GM19238 (cell line): ENCODE results near the gene HDAC4.
"Not testable (repeated sequence)": the region's sequence is repeated elsewhere in the genome, so short reads cannot be mapped to it uniquely, and the experiment has no call there.

Experiments used
- DNase-seq: peaks from one replicate; pipeline ENCODE4 v3.0.0; 2011; ENCODE audit warnings: low spot score; ENCODE audit not compliant: insufficient read length

The HDAC4 gene

DNA sequence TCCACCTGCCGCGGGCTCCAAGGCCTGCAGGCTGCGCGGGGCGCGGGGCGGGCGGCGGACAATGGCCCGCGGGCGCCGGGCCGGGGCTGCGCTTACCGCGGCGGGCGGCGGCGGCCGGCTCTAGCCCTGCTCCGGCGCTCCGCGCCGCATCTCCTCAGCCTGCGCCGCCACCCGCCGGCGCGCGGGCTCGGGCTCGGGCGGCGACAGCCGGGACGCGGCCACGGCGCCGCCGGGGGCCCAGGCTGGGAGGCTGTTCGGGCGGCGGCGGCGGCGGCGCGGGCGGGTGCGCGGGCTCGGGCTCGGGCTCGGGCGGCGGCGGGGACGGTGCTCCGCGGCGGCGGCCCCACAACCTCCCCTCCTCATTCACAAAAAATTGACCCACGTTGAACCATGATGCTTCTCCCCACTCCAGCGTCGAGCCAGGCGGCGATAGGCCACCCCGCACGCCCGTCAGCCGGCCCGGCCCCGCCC is at the start of gene HDAC4:
Gene HDAC4 (minus strand): TSS at position 425 of the 471 bp plus-strand sequence. CDS start 48,321 bp downstream, outside the sequence.
- no peak for DNase-seq

DNA sequence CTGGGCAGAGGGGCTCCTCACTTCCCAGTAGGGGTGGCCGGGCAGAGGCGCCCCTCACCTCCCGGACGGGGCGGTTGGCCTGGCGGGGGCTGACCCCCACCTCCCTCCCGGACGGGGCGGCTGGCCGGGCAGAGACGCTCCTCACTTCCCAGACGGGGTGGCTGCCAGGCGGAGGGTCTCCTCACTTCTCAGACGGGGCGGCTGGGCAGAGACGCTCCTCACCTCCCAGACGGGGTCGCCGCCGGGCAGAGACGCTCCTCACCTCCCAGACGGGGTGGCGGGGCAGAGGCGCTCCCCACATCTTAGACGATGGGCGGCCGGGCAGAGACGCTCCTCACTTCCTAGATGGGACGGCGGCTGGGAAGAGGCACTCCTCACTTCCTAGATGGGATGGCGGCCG is 48.6 kb upstream of the HDAC4 start:
- DNase-seq, result not testable (repeated sequence)

DNA sequence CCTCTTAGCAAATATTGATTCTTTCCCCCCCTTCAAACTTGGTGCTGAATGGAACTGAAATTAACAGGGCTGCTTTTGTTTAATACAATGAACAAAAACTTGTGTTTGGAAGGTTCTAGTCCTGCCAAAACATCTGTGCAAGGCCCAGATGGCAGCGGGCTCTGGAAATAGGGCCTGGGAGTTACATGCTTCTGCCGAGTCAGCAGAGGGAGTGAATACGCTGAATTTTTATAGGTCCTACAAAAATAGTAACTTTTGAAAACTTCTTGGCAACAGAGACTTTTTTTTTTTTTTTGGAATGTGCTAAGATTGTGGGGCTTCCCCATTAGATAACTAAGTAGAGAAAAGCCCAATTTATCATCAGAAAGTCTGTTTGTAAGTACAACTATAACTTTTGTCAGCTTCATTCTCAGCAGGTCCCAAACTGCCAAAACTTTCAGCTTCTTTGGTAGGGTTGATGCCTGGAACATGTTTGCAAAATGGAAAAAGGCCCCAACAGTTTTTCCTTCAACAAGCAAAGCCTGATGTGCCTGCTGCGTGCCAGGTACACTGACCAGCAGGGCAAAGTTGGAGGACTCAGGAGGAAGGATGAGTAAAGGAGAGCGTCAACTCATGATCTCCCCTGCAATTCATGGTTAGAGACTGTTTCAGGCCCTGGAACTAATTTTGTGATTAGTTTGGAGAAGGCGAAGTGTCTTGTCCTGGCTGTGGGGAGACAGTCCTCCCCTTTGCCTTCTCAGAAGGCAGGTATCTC is 45.1 kb upstream of the HDAC4 start:
- no peak for DNase-seq

DNA sequence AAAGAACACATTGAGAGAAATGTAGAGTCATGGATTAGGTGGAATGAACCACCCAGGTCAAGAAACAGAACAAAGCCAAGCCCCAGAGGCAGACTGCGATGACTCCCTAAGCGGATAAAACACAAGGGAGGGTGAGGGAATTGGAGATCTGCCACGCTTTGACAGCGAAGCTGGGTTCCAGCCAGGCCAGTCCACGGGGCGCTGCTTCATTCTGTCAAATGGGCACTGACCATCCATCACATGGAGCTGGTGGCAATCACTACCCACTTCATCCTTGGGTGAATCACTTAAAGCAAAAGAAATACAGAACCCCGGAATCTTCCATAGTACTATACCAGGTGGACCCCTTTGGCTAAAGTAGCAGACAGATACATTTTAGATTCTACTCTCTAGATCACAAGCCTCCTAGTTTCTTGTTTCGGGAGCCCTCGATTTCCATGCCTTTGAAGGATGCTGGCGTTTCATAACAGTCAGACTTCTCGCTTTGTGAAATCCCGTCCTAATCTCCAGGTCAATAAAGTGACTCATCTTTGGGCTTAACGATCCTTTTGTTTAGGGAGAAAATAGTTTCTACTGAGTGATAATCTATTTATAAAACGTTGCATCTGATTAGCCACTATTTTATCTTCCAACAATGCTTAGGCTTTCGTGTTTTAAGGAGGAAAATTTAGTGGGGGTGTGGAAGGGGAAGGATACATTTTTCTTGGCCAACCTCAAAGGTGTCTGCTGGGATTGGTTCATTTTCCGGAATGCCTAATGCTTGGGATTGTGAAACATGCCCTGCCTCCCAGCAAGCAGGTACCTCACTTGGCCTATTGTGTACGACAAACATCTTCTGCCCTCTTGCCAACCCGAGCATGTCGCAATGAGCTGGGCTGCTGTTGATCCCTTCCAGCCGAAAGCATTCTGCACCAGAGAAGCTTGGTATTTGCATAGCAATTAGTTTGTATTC is 44.1 kb upstream of the HDAC4 start:
- no peak for DNase-seq

DNA sequence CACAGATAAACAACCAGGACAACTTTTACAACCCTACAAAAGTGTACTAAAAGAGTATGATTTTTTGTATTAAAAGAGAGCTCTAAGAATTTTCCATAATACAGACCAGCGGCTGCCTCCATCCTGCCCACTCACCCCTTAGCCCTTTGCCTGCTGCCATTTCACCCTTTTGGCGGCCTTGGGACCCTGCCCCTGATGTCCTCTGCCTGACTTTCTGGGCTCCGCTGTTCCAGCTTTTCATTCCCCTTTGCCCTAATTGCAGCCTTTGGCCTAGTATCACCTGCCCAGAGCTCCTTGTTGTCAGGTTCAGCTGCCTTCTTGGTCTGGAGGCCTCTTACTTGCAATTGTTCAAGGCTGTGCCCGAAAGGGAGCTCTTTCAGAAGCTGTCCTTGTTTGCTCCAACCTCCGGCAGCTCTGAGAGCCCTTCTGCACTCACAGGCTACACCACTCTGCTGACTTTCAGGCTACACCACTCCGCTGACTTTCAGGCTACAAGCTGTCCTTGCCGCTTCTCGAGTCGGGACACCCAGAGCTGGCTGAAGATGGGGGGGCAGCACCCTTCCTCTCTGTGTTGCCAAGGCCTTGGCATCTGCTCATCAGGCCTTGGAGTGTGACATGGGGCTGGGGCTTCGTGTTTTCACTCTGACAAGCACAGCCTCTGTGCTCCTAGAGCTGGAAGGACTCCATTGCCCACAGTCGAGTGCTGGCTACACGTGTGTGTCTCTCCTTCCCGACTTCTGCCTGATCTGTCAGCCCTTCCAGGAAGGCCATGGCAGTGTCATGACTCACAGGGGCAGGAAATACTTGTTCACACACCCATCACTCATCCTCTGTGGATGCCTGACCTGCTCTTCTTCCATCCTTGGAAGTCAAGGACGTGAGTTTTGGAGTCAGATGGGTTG is 43.1 kb upstream of the HDAC4 start:
- DNase-seq, result no peak

DNA sequence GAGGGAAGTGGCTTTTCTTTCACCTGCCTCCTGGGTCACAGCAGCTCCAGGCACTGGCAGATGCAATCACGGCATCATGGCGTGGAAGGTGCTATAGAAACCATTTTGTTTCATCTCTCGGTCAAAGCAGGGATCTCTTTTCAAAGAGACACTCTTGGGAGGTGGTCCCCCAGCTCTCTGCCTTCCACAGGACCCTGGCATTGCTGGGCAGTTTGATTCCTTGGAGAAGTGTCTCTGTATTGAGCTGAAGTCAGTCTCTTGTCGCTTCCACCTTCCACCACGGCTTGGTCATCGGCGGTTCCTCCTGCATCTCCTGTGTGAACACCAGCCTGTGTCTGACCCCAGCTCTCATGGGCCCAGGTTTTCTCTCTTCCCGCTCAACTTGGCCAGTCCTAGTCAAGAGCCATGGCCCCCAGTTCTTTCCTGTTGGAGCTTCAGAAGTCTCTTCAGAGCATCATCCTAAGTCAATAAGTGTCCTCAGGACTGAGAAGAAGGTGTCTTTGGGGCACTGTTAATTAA is 42.3 kb upstream of the HDAC4 start:
- no peak for DNase-seq

DNA sequence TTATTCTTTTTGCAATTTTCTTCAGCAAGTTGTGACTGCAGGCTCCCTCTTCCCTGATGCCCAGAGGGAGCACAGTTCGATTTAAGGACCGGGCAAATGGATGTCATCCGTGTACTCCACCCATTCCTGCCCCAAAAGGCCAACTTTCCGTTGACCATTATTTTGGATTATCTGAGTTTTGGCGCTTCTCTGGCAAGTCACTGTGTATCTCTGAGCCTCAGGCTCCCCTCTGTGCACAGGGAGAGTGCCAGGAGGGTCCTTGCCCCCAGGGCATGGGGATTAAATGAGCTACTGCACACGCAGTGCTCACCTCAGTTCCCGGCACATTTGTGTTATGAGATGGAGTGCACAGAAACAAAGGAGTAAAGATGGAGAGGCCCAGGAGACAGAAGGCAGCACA is 41.4 kb upstream of the HDAC4 start:
- DNase-seq, result no peak

DNA sequence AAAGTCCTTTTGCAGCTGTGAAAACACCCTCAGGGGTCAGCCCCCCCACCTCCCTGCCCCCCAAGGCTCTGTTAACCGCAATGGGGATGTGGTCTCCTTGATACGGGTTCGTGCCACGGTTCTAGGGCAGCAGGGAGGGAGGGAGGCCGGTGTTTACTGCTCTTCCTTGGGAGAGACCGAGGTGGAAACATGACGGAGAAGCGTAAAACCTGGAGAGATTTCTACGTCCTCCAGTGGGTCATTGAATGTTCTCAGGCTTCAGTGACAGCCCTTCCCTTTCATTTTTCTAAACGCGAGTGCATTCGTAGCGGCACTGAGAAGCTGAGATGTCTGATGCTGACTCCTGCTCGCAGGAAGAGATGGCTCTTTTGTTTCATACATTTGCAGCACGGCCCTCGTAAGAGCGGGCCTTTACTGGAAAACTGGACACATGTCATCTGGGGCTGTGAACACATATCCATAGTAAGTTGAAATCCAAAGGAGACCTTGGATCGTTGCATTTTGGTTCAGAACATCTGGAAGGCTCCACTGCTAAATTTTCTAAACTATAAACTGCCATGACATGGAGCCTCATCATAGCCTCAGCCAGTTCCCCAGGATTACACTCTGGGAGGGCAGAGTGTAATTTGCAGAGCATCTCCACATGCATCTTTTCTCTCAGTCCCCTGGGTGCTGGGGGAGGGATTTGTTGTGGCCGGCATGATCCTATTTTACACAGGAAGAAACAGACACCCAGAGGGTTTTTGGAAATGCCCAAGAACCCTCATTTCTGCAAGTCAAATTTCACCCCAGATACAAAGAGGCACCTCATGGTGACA is 40.6 kb upstream of the HDAC4 start:
- DNase-seq, result no peak

DNA sequence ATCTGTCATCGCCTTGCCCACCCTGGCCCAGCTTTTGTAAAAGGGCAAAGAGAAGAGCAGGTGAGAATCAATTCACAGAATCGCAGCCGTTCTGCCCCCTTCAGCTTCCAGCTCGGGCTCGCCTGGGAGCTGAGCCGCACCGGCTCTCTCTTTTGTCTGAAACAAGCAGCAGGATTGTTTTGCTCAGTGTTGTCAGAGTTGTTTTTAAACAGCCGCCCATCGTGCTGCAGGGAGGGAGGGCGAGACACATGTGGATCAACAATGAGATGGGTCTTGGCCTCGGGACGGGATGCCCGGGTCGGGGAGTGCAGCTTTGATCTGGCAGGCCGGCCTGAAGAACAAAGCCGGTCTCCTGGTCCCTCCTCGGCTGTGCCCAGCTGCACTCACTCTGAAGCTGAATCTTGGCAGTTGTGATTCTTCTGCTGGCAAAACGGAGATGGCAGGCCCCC is 39.7 kb upstream of the HDAC4 start:
- no peak for DNase-seq

DNA sequence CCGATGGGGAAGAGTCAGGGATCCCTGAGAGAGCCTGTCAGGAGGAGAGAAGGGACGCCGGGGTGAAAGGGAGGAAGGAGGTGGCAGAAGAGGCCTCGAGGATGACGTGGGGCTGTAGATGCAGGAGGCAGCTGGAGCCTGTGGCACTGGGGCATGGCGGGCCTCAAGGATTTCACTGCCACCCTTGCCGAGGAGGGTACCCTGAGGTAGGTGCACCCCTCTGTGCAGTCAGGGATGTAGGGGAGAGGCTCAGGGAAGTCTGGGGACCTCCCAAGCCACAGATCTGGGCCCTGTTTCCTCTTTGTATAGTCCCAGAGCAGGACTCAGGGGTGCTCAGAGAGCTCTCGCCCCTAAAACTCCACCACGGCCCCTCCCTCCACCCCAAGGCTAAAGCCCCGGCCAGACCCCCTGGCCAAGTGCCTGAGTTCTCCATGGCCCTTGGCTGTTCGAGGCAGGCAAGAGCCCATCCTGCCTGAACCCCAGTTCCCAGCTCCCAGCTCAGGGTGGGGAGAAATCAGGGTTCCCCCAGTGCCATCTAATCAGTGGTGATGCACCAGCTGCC is 39.0 kb upstream of the HDAC4 start:
- no peak for DNase-seq

DNA sequence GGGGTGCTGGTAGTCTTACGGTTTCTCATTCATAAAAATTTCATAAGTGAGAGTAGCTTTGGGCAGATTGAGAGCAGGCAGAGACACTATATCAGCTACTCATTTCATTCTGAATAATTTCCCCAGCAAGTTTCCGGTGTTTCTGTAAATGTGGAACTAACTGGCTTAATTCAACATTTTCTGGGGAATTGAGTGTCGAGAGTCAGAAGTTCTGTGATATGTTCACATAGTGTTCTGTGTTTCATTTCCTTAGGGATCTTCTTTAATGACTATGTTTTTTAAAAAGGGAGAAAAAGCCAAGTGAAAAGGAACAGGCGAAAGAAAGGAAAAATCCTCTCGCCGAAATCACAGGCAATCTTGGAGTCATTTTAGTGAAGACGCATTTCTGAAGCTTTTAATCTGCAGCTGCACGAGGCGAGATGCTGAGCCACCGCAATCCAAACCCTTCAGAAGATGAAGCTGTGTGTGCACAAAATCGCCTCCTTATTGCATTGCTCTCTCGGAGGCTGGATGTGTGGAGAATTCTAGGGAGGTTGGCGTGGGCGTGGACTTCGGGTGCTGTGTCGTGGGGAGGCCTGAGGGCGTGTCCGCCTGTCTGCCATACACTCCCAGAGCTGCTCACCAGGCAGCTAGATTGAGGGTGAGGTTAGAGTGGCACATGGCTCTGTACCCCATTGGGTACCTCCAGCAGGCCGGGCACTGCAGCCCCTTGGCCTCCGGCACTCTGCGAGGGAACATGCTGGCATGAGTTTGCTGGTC is 38.4 kb upstream of the HDAC4 start:
- no peak for DNase-seq

DNA sequence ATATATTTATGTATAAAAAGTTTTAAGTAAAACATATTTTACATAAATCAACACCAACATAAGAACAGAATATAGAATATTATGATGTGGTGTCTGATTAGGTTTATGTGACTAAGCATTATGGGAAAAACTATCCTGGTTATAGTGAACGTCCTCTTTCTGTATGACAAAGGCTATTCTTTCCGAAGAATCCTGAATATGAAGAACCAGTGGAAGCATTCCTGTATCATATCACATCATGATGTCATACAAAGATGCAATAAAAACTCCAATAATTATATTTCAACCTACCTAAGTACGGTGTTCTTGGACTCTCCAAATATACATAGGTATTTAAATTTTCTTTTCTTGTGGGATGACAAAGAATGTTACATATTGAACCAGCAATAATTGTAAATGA is 37.5 kb upstream of the HDAC4 start:
- DNase-seq, result no peak

DNA sequence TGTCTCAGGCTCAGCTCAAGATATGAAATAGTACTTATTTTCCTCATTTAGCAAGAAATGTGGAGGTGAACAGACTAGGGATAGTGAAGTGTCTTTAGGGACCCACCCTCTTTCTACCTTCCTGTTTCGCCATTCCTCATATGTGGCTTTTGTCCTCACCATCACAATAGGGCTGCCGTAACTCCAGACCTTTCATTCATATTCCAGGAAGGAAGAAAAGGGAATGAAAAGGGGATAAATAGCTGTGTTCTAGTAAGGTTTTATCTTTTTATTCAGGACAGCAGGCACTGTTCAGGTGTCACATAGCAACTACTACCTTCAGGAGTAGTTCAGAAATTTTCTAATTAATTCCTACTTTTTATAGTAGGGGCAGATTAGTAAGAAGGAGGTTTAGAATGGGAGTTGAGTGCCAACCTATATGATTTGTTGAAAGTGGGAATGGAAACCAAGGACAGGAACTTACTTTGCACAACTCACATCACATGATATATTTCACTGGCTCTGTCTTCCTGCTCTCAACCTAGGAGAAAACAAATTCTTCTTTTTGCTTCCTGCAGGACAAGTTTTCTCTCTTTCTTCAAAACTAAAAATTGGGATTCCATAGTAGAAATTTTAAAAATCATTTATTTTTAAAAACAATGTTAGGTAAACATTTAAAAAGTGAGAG is 36.0 kb upstream of the HDAC4 start:
- DNase-seq, result no peak

DNA sequence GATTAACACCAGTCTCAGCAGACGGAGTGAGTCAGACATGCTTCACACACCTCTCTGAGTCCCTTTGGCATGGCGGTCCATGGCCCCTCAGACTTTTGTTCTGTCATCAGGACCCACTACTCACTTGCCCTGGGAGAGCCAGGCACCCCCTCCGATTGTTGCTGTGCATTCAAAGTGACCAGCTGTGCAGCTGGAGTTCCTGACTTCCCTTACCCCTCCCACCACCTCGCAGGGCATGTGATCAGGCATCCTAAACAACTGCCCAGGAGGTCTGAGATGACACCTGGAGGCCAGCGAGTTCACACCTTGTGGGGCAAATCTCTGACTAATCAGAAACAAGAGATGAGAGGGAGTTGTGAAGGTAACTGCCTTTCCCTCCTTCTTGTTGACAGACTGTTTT is 35.3 kb upstream of the HDAC4 start:
- DNase-seq, result no peak

DNA sequence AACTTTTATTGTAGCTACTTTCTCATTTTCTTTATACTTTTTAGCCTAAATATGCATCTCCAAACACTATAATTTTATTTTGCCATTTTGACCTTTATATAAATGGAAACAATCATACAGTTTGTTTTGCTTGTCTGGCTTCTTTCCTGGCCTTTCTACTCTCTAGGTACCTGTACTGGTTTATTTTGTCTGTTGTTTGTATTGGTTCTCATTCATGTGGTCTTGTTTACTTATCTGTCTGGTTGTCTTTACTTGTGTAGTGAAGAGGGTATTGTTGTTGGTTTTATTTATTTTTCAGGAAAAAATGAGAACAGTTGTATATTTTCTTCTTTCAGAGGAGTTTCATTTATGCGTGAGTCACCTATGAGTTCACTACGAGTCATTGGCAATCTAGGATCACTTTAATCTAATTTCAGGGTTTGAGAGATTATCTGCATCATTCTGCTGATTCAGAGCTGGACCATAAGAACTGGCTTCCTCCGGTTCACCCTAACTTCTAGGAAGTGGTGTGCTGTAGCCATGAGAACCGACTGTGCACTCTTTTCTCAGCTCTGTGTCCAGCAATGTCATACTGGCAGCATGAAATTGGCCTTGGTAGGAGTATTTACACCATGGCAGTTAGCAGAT is 33.1 kb upstream of the HDAC4 start:
- no peak for DNase-seq

DNA sequence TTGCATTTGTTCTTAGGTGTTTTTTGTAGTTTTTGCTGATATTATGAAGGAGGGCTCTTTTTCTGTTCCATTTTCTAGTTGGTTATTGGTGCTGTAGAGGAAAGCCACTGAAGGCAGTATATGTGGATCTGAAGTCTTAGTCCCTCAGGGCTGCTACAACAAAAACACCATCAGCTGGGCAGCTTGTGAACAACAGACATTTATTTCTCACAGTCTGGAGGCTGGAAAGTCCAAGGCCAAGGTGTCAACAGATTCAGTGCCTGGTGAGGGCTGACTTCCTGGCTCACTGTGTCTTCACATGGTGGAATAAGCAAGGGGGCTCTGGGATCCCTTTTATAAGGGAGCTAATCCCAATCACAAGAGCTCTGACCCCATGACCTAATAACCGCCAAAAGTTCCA is 31.4 kb upstream of the HDAC4 start:
- no peak for DNase-seq

DNA sequence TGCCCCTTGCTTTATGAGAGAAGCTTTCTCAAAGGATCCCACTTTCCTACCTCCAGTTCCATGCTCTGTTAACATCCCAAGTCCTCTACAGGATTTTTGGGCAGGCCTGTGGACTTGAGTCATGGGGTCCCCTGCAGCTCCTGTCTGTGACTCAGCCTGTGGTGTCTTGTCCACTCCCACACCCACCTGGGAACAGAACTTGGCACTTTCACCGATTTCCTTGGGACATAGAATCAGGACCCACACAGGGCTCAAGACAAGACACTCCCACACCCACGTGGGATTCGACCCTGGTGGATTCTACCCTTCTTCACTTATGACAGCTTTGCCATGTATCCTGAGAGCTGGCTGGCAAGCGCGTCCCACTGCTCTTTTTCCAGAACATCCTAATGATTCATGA is 30.7 kb upstream of the HDAC4 start:
- DNase-seq, result no peak
